ENCODE measurements around the gene TNKS1BP1. TPM values are rescaled to one million over a fixed set of nuclear protein-coding genes. Genes with fewer than 3 reads are reported as not detected.
A peak's percentile ranks its signal among the peaks of the same experiment; 100 is the strongest.

TNKS1BP1 gene
- polyA plus RNA-seq, 1 donor: 121 TPM

GRCh38 chr11:57330029-57330428, 5.3 kb upstream of the TNKS1BP1 start:
- no peak for DNase-seq (ENCODE audit: low read depth)

DNA sequence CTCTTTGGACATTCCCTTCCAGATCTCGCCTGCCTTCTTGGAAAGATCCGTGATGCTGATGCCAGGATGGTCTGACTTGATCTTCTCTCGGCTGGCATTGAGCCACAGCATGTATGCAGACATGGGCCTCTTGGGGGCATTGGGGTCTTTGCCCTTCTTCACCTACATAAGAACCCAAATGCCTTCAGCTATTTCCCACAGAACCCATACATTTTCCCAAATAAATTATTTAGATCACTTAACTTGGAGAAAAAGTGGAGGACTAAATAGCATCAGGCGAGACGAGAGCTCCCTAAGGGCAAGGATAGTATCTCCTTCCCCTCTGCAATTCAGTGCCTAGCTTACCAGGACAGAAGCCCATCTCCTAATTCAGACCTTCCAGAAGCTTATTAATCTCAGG, 3.0 kb upstream of the TNKS1BP1 start:
- DNase-seq (ENCODE audit: low read depth): no peak

DNA sequence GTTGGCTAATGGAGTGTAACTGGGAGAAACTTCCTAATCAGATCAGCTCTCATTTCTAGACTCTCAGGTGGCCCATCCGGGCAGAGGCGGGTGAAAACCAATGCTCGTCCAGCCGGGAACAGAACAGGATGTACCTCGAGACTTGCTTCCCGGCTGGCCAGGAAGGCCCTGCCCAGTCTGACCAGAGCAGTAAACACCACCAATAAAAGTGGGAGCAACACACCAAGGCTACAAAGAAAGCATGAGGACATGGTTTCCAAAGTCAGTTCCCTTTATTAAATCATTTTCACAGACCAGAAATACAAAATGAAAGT, 940 bp upstream of the TNKS1BP1 start:
- DNase-seq (ENCODE audit: low read depth): no peak

- no peak for DNase-seq (ENCODE audit: low read depth)
Observed at GRCh38 chr11:57324154-57324885, 432 bp downstream of the TNKS1BP1 start.

DNA sequence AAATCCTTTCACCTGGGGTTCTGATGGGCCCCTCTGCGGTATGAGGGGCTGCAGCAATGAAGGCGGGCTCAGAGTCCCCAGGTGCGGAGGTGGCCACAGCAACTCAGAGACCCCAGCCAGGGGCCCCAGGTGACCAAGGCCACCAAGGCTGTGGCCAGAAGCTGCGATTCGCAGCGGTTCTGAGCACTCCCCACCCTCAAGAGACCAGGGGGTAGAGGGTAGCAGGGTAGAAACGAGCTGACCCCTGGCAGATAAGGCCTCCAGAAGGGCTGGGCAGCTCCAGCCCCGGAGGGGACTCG, 948 bp downstream of the TNKS1BP1 start:
- DNase-seq (ENCODE audit: low read depth): no peak

DNA sequence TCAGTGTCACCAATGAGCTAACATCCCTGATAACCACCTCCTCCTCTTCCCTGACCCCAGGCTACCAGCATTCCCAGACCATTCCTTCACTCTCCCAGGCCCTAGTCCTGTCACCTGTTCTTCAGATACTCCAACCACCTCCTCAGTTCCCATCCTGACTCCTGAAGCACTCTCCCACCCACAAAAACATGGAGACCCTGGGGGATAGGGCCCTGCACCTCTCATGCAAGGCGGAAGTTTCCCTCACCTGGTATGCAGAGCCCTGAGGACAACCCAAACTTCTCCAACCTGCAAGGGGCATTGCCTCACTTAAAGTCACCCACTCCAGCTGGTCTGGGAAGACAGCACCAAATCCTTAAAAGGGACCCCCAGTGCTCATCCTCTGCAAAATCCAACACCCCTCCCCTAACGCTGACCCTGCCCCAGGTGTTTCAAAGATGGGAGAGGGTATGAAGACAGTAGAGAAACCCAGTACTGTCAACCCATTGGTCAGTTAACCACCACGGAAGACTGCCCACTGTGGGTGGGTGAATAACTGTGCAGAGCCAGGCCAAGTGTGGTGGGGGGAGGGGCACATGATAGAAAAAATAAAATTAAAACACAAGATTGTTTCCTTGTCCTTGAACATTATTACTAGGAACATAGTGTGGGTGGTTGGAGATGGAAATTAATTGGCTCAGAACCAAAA, 1.4 kb downstream of the TNKS1BP1 start:
- DNase-seq (ENCODE audit: low read depth): no peak

DNA sequence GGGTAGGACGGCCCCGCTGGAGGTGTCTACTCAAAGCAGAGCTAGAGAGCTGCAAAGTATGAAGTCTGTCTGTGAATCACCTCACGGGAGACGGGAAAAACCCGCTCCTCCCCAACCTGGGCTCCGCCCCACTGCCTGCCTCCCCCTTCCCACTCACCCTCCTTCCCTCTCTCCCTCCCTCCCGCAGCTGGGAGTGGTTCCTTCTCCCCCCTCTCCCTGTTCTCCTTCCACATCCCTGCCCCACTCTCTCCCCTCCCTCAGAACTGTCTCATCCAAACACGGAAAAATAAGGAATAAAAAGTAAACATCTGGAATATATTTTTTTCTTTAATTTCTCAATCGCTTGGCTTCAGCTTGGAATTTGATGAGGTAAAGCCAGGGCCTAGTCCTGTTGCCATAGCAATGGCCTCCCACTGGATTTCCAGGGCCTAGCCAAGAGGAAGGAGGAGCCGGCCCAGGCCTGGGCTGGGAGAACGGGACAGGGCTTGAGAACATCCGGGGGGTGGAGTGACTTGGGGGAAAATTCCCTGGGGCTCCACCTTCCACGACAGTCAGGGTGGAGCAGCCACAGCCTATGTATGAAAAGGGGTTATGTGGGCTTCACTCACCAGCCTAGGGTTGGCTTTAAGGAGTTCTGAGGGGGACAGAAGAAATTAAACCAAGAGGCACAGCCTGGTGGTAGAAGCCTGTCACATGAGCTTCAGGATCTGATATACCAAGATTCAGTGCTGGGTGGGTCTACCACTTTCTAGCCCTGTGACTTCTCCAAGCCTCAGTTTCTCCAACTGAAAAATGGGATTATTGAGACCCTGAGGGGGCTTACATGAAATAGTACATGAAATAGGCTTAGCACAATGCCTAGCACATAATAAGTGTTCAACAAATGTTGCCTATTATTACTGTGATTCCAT, 2.2 kb downstream of the TNKS1BP1 start:
- peak; percentile 96 for DNase-seq (ENCODE audit: low read depth)

DNA sequence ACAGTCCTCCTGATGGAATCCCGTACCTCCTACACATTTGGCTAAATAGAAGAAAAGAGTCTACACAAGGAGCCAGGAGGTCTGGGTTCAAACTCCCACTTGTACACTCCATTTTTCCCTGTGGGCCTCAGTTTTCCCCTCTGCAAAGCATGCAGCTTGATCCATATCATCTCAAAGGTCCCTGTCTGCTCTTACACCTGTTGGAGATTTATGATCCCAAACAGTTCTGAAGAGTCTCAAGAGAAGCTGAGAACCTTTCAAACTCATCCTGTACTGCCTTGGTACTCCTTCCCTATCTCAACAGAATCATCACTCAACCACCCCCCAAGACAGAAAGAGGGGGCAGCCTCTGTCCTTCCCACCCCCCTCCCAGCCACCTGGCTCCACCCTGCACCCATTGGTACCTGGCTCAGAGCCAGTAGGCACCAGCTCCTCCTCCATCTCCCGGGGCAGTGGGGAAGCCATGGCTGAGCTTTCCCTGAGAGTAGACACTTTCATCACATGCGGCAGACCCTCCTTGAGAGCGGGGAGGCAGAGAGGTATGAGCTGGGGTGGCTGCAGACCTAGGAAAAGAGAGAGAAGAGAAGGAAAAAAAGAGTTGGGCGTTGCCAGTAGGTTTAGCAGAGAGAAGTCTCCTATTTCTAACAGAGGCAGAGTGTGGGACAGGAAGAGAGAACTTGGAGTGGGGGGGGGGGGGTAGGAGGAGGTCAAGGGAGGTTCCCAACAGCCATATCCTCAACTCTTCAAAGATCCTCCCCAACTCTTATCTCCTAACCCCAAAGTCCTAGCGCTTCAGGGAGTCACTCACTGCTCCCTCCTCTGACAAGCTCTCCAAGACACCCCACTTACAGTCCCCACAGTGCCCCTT, 3.1 kb downstream of the TNKS1BP1 start:
- no peak for DNase-seq (ENCODE audit: low read depth)

DNA sequence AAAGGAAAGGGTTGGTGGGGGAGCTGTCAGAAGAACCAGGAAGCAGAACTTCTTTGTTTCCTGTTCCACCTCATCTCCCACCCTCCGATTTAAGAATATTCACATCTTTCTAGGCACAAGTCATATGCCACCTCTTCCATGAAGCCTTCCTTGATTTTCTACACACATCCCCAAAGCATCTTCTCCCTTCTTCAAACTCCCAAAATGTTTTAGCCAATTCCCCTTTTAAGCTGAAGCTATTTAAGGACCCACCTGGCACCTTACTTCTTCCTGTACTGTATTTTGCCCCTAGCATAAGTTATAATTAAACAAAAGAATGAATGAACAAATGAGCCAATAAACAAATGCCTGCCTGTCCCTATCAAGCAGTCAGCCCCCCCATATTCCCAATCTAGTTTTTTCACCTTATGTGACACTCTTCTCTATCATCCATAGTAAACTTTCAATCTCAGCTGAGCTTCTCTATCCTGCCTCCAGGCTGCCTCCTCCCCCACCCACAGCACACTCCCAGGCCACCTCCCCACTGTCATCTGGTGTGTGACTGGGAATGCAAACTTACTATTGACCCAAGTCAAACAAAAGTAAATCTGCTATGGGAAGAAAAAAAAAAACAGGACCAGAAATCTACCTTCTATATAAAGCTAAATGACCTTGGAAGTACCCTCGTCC, 3.9 kb downstream of the TNKS1BP1 start:
- DNase-seq (ENCODE audit: low read depth): no peak

- DNase-seq (ENCODE audit: low read depth): no peak
Observed at GRCh38 chr11:57320067-57320718, 4.6 kb downstream of the TNKS1BP1 start.

DNA sequence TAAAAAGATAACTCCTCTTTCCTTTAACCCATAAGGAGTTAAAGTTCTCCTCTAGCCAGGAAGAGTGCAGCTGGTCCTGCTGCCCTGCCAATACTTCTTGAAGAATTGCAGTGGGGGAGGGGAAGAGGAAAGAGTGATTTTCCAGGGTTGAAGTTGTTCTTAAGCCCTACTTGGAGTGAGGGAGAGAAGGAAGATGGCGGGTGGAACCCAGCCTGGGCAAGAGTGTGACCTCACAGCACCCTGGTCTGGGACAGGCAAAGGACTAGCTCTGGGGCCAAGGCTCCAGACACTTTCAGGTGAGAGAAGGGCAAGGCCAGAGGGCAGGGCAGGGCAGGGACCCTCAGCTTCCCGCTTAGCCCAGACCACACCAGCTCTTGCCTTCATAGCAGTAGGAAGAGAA, 6.6 kb downstream of the TNKS1BP1 start:
- no peak for DNase-seq (ENCODE audit: low read depth)

DNA sequence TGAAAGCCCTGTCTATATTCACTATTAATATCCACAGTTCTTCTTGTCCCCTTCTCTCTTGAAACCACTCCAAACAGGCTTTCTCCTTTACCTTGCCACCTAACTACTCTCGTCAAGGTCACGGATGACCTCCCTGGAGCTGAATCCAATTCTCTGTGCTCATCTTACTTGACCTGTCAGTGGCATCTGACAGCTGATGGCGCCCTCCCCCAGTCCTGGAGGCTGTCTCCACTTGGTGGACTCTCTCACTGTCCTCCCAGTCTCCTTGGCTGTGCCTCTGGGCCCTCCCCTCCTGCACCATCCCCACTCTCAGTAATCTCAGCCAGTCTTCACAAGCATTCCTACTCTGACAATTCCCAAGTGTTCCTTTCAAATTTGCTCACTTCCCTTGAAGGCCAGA, 8.7 kb downstream of the TNKS1BP1 start:
- DNase-seq (ENCODE audit: low read depth): no peak

- no peak for DNase-seq (ENCODE audit: low read depth)
Observed at GRCh38 chr11:57315491-57315890, 9.3 kb downstream of the TNKS1BP1 start.

- no peak for DNase-seq (ENCODE audit: low read depth)
Observed at GRCh38 chr11:57314221-57314973, 10.4 kb downstream of the TNKS1BP1 start.

DNA sequence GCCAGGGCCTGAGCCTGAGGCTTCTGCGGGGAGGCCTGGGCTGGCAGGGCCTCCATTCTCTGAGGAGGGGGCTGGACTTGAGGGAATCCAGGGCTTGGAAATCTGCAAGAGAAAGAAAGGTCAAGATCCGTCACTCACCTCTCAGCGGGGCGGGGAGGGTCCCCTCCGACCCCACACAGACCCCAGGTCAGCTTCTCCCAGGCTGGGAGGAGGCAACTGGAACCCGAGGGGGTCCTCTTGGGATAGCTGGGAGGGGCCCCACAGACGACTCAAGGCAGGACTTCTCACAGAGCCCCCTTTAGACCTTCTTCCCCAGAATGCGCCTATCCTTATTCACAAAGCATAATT, 11.0 kb downstream of the TNKS1BP1 start:
- DNase-seq (ENCODE audit: low read depth): no peak

DNA sequence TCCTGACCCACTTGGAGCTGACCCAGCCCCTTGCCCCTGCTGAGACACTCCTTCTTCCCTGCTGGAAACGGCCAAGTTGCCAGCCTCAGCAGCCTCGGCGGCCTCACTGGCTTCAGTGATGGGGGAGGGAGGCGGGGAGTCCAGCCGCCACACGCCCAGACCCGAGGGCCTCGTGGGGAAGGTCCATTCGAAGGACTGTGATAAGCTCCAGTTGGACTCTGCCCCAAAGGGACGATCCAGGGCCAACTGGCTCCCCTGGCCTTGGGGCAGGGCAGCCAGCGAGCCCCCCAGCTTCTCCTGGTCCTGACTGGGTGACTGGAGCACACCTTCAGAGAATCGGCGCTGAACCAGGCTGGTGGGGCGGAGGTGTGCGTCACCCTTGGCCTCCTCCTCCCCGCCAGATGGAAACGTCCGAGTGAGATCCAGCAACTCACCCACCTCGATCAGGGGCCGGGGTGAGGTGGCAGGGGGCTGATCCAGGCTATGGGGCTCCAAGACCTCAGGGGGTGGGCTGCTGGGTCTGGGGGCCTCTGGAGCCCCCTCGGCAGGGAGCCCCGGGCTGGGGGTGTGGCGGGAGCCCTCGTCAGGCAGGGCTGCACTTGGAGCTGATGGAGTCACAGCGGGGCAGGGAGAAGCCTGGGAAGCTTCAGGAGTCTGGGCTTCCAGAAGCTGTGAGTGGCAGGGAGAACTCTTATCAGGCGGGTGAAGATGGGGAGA, 11.5 kb downstream of the TNKS1BP1 start:
- DNase-seq (ENCODE audit: low read depth): no peak

DNA sequence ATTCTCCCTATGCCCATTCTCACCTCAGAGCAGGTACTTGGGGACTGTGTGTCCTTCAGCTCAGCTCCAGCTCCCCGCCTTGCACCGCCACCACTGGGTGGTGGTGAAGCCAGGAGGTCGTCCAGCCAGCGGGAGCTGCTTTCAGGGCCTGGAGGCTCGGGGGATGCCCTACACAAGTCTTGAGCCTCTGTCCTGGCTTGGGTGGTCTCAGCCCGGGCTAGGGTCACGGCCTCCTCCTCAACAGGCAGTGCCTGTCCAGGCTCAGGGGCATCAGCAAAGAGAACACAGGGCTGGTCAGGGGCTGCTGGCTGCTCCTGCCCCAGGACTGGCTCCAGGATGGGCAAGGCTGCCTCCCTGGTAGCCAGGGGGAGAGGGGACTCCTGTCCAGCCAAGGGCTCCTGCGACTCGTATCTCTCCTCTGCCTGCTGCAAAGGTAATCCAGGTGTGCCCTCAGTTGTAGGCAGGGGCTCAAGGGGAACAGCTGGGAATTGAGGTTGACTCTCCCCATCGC, 12.2 kb downstream of the TNKS1BP1 start:
- DNase-seq (ENCODE audit: low read depth): no peak

GRCh38 chr11:57311109-57311936, 13.4 kb downstream of the TNKS1BP1 start:
- no peak for DNase-seq (ENCODE audit: low read depth)

All from forelimb muscle (tissue), 1 donor.